GM23248 (cell line): ENCODE measurements around the gene PACSIN1. TPM values are rescaled to one million over a fixed set of nuclear protein-coding genes. Genes with fewer than 3 reads are reported as not detected.

Source experiments
- DNase-seq: peaks from one replicate; pipeline ENCODE4 v3.0.0-alpha.2; 2015
- H2AFZ ChIP-seq: fragments of 200-600 bp; sonication (generic); 2 replicates; pipeline ENCODE4 v1.6.1; 2016; ENCODE audit warnings: antibody characterized with exemption
- H3F3A ChIP-seq: fragments of 200-600 bp; sonication (generic); 2 replicates; pipeline ENCODE4 v1.6.1; 2016; ENCODE audit warnings: mild to moderate bottlenecking, antibody characterized with exemption, mixed run types; ENCODE audit not compliant: insufficient read depth
- H3K27ac ChIP-seq: fragments of 200-600 bp; sonication (generic); 2 replicates; pipeline ENCODE4 v1.5.1; 2016; ENCODE audit warnings: mild to moderate bottlenecking
- H3K27me3 ChIP-seq: fragments of 200-600 bp; sonication (generic); replicated peaks from 2 replicates; pipeline ENCODE4 v1.6.1; 2016; ENCODE audit warnings: mild to moderate bottlenecking; ENCODE audit not compliant: insufficient read depth
- H3K36me3 ChIP-seq: fragments of 200-600 bp; sonication (generic); 2 replicates; pipeline ENCODE4 v1.6.1; 2016; ENCODE audit warnings: low read depth, mild to moderate bottlenecking
- H3K4me1 ChIP-seq: fragments of 200-600 bp; sonication (generic); 2 replicates; pipeline ENCODE4 v1.6.1; 2016; ENCODE audit warnings: mild to moderate bottlenecking; ENCODE audit not compliant: insufficient read depth
- H3K4me2 ChIP-seq: fragments of 200-600 bp; sonication (generic); one replicate; pipeline ENCODE4 v1.6.1; 2016; ENCODE audit warnings: mild to moderate bottlenecking; ENCODE audit not compliant: unreplicated experiment
- H3K4me3 ChIP-seq: fragments of 200-600 bp; sonication (generic); 2 replicates; pipeline ENCODE4 v1.5.1; 2016; ENCODE audit warnings: mild to moderate bottlenecking
- H3K79me2 ChIP-seq: fragments of 200-600 bp; sonication (generic); 2 replicates; pipeline ENCODE4 v1.6.1; 2016; ENCODE audit warnings: mild to moderate bottlenecking; ENCODE audit not compliant: insufficient read depth
- H3K9ac ChIP-seq: fragments of 200-600 bp; sonication (generic); 2 replicates; pipeline ENCODE4 v1.6.1; 2016; ENCODE audit warnings: mild to moderate bottlenecking
- H3K9me2 ChIP-seq: fragments of 200-600 bp; sonication (generic); 2 replicates; pipeline ENCODE4 v1.6.1; 2016; ENCODE audit warnings: mixed run types, mild to moderate bottlenecking, moderate library complexity; ENCODE audit not compliant: insufficient read depth
- H3K9me3 ChIP-seq: fragments of 200-600 bp; sonication (generic); one replicate; pipeline ENCODE4 v1.6.1; 2017; ENCODE audit warnings: low read depth
- H4K20me1 ChIP-seq: fragments of 200-600 bp; sonication (generic); 2 replicates; pipeline ENCODE4 v1.6.0; 2016; ENCODE audit not compliant: insufficient read depth
- EZH2 ChIP-seq: fragments of 200-600 bp; sonication (generic); IDR thresholded peaks from 2 replicates; pipeline ENCODE4 v1.6.1; 2018; ENCODE audit warnings: antibody characterized with exemption, mild to moderate bottlenecking; ENCODE audit not compliant: insufficient read depth, poor library complexity, severe bottlenecking
- EZH2phosphoT487 ChIP-seq: fragments of 200-600 bp; sonication (generic); IDR thresholded peaks from 2 replicates; pipeline ENCODE4 v1.6.1; 2018; ENCODE audit warnings: antibody characterized with exemption, moderate library complexity, mild to moderate bottlenecking, low read depth; ENCODE audit not compliant: insufficient read depth
- WGBS, 2 experiments: methylation state at CpG; one replicate each; pipeline ENCODE4 v1.1.6; 2015 to 2017; ENCODE audit warnings: low lambda C conversion rate in 2 of 2, low coverage in 1 of 2; ENCODE audit errors: missing lambda C conversion rate in 2 of 2; 5-methylcytosine and 5-hydroxymethylcytosine counted together
- in situ Hi-C: fragments of 300-500 bp; cut with MboI; formaldehyde crosslinking; loops from 2 replicates; pipeline ENCODE4 v1.15.0; 2020
- polyA plus RNA-seq: library from polyadenylated mRNA; unstranded; fragments of >200 nt; fragmentation: Nextera tagmentation; extraction: Ambion mirVana; gene quantifications from 2 replicates; pipeline ENCODE4 v1.2.1, GENCODE V29; 2016
- total RNA-seq: library from RNA; depleted of rRNA; stranded (reverse); fragments of >200 nt; shearing (Covaris generic); gene quantifications from 2 replicates; pipeline ENCODE4 v1.2.3, GENCODE V29; 2014

Gene PACSIN1
- total and polyA plus RNA-seq, 2 experiments from 2014 or later: not detected

DNA sequence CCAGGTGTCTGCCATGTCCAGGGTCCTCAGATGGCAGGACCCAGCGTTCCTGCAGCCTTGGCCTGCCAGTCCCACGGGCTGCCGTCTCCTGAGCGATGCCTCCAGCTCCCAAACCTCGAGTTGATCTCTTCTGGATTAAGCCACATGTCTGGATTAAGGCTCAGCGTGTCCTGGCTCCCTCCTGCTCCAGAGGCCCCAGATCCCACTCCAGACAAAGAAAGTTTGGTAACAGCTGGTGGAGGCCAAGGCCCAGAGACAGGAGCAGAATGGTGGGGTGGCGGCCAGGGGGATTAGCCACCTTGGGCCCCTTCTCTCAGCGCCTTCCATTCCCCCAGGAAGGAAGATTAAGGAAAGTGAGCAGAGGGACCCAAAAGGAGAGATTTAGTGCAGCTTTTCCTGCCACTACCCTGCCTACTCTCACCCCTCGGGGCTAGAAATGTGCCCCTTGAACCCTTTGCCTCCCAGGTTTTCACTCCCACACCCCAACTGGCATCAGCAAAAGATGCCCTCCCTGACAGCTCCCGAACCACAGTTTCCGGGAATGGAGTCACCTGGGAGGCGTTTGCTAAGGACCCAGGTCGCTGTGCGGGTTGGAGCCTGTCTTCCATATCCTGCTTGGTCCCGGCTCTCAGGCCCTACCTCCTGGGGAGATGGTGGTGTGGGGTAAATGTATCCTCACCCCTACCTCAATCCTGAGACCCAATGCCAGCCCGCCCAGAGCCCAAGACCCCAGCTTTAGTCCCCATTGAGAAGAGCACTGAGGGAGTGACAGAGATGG is 83.3 kb downstream of the PACSIN1 start:
- in situ Hi-C loops: no loop called here
- TF ChIP-seq EZH2: no peak
- no peak for TF ChIP-seq EZH2phosphoT487
- 71 to 78% methylated on average over 16 of the region's 16 CpGs for WGBS, 2 experiments

DNA sequence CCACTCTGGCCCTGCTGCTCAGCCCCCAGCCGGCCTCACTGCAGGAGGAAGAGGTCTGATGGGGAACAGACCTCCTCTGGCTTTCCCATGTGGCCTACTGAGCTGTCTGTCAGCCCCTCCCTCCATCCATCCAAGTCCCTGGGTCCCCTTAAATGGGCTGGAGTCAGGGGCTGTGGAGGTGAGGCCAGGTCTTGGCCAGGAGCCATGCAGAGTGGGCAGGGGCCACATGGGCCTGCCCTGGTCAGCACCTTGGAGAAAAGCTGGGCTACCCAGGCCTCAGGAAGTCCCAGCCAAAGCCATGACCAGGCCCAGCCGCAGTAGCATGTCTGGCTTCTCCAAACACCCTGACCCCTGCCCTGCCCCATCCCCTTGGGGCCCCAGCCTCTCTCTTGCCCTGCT is 83.9 kb downstream of the PACSIN1 start:
- H3K4me2 ChIP-seq: no peak overlapping the region
- H4K20me1 ChIP-seq: no peaks in the 10 kb centered on the region
- in situ Hi-C loops: no loop called here
- no peaks in the 10 kb centered on the region for H3F3A ChIP-seq
- no peaks in the 10 kb centered on the region for H3K4me1 ChIP-seq
- DNase-seq: no peak
- no peak overlapping the region for H3K27ac ChIP-seq
- no peak overlapping the region for H2AFZ ChIP-seq
- H3K9me2 ChIP-seq: no peaks in the 10 kb centered on the region
- no peaks in the 10 kb centered on the region for H3K36me3 ChIP-seq
- no peak overlapping the region for H3K4me3 ChIP-seq
- TF ChIP-seq EZH2phosphoT487: no peak
- TF ChIP-seq EZH2: no peak
- H3K27me3 ChIP-seq: no peaks in the 10 kb centered on the region
- H3K9me3 ChIP-seq: no peaks in the 10 kb centered on the region
- no peaks in the 10 kb centered on the region for H3K79me2 ChIP-seq
- 29 to 63% methylated on average over 1 of the region's 2 CpGs for WGBS, 2 experiments
- no peak overlapping the region for H3K9ac ChIP-seq

More for the DNA sequence above, 83.3 kb downstream of the PACSIN1 start:
- Histone ChIP-seq H3K79me2 (no peaks in the 10 kb centered on the region), H2AFZ (no peak overlapping the region), H3K9me2 (no peaks in the 10 kb centered on the region), H3K9me3 (no peaks in the 10 kb centered on the region), H3K27me3 (no peaks in the 10 kb centered on the region), H3K36me3 (no peaks in the 10 kb centered on the region), H3K4me2 (no peak overlapping the region), H3K4me3 (no peak overlapping the region), H4K20me1 (no peaks in the 10 kb centered on the region), H3K9ac (no peak overlapping the region), H3K4me1 (no peaks in the 10 kb centered on the region), H3F3A (no peaks in the 10 kb centered on the region), H3K27ac (no peak overlapping the region)
- no peak for DNase-seq

DNA sequence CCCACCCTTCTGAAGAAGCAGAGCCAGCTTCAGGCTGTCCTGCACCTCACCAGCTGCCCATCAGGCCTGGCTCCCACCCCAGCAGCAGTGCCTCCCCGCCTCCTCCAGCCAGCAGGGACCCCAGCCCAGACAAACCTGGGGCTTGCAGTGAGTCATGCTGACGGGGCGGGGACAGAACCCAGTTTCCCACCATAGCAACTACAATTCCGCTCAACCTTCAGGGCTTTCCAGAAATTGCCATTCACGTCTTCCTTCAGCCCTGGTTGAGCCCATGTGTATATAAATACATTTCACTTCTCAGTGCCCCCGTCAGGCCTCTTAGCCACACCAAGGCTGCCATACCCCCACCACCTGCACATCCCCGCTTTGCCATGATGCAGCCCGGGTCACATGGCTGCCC is 85.8 kb downstream of the PACSIN1 start:
- no peaks in the 10 kb centered on the region for H4K20me1 ChIP-seq
- H3K27me3 ChIP-seq: no peaks in the 10 kb centered on the region
- no peak overlapping the region for H2AFZ ChIP-seq
- no peak overlapping the region for H3K4me3 ChIP-seq
- H3K79me2 ChIP-seq: no peaks in the 10 kb centered on the region
- H3K27ac ChIP-seq: no peak overlapping the region
- no peaks in the 10 kb centered on the region for H3K4me1 ChIP-seq
- DNase-seq: no peak
- H3F3A ChIP-seq: no peaks in the 10 kb centered on the region
- no peaks in the 10 kb centered on the region for H3K9me2 ChIP-seq
- WGBS, 2 experiments: 65 to 78% methylated on average over 7 to 8 of the region's 8 CpGs
- no peak overlapping the region for H3K9ac ChIP-seq
- H3K36me3 ChIP-seq: no peaks in the 10 kb centered on the region
- in situ Hi-C loops: no loop called here
- no peak for TF ChIP-seq EZH2
- no peak for TF ChIP-seq EZH2phosphoT487
- no peak overlapping the region for H3K4me2 ChIP-seq
- H3K9me3 ChIP-seq: no peaks in the 10 kb centered on the region

DNA sequence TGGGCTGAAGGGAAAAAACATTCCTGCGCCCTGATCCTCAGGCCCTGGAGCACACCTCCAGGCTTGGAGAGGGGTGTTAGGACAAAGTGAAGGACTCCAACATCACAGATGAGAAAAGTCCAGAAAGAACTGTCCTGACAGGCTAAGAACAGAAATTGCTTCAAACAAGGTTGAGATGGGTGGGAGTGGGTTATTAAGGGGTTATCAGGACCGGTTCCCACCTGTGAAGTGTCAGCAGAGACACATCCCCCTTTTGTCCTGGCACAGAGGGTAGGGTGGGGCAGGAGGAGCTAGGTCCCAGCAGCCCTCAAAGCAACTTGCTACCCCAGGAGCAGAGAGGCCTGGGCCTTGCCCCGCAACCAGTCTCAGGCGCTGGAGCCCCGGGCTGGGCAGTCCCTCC is 86.7 kb downstream of the PACSIN1 start:
- 67 to 71% methylated on average over 5 of the region's 5 CpGs for WGBS, 2 experiments
- Histone ChIP-seq H3K79me2 (no peaks in the 10 kb centered on the region), H3K27me3 (no peaks in the 10 kb centered on the region), H3K4me2 (no peak overlapping the region), H3K9me3 (no peaks in the 10 kb centered on the region), H3K9ac (no peak overlapping the region), H3K36me3 (no peaks in the 10 kb centered on the region), H3K4me3 (no peak overlapping the region), H2AFZ (no peak overlapping the region), H4K20me1 (no peaks in the 10 kb centered on the region), H3K9me2 (no peaks in the 10 kb centered on the region), H3K27ac (no peak overlapping the region), H3F3A (no peaks in the 10 kb centered on the region), H3K4me1 (no peaks in the 10 kb centered on the region)
- TF ChIP-seq EZH2phosphoT487 (no peak), EZH2 (no peak)
- in situ Hi-C loops: no loop called here
- DNase-seq: no peak
